Pancreas (tissue), 10 donors: ENCODE data around the gene EVI5. TPM values are rescaled to one million over a fixed set of nuclear protein-coding genes. Genes with fewer than 3 reads are reported as not detected.

Source experiments
- ATAC-seq, 4 donors: fragments of 200-7000 bp; cut with Tn5 transposase; one replicate each; pipeline versions ENCODE4 v1.8.0 to v1.9.1; 2020; ENCODE audit warnings: mild to moderate bottlenecking in 4 of 4, moderate library complexity in 4 of 4
- DNase-seq, 6 donors: peaks; one replicate each; pipeline ENCODE4 v3.0.0-alpha.2; 2020
- FAIRE-seq: peaks from 2 replicates; lab custom pipeline; 2012; peaks lifted over from hg19 to GRCh38; lab: Jason Lieb, UNC
- H3K27ac ChIP-seq, 4 donors: fragments of 200-600 bp; sonication (generic); 1 replicate in 3 of 4; 2 replicates in 1 of 4; pipeline versions ENCODE4 v1.5.0 to v1.8.0; 2020
- H3K27me3 ChIP-seq, 4 donors: fragments of 200-600 bp; one replicate each; pipeline ENCODE4 v1.8.0; 2021
- H3K36me3 ChIP-seq, 3 donors: fragments of 200-600 bp; sonication (generic) in 1 of 3; one replicate each; pipeline versions ENCODE4 v1.5.0 to v1.8.0; 2020 to 2021
- H3K4me1 ChIP-seq, 3 donors: fragments of 200-600 bp; one replicate each; pipeline ENCODE4 v1.8.0; 2021
- H3K4me3 ChIP-seq, 4 donors: fragments of 200-600 bp; sonication (generic) in 2 of 4; one replicate each; pipeline versions ENCODE4 v1.5.0 to v1.8.0; 2020 to 2021
- H3K9me3 ChIP-seq, 4 donors: fragments of 200-600 bp; one replicate each; pipeline ENCODE4 v1.8.0; 2021
- WGBS, 2 donors: extraction: QIAGEN DNeasy Blood & Tissue Kit; methylation state at CpG; one replicate each; pipeline ENCODE4 v1.1.7; 2013; 5-methylcytosine and 5-hydroxymethylcytosine counted together
- intact Hi-C, 3 donors: fragments of 100-400 bp; cut with DNase I; formaldehyde crosslinking; loops; one replicate each; pipeline versions ENCODE4 v1.11.1 to v1.14.2; 2022
- polyA plus RNA-seq, 2 donors: library from polyadenylated mRNA; stranded (reverse); fragments of 200-250 nt; gene quantifications; one replicate each; pipeline ENCODE4 v1.2.3, GENCODE V29; 2013
- total RNA-seq, 6 donors: library from RNA; stranded (reverse); fragmentation: NEBNext Ultra II Directional in 4 of 6; extraction: Animal tissue kit (Norgen Biotek cat#: 25700) in 4 of 6; gene quantifications; one replicate each; pipeline versions ENCODE4 v1.2.1 to v1.2.4, GENCODE V29; 2021 to 2023
- TF ChIP-seq, protein P1 (sequence below), 4 donors: fragments of 200-600 bp; sonication (generic) in 3 of 4; IDR thresholded peaks; one replicate each; pipeline versions ENCODE4 v1.5.0 to v1.8.0; 2021; ENCODE audit warnings: antibody characterized with exemption in 4 of 4
- donor health status: healthy with polysubstance abuse.
- donor health status: DM: no; HTN: no; CAD: no; lungs with moderate emphysema.
- donor health status: DM: no; HTN: no; CAD: no.
- donor health status: control.
- donor health status: control.
- donor health status: Bipolar disorder and iron deficiency.
- donor health status: DM: yes; HTN: yes; CAD: no.
- donor health status: DM: no; HTN: no; CAD: no.
- donor health status: DM: no; HTN: no; CAD: no.
- donor health status: DM: yes; HTN: yes; CAD: no.

The EVI5 gene
- total and polyA plus RNA-seq, 8 donors: 3.3 to 21.7 (median 12.7) TPM

GRCh38 chr1:92466683-92467352 is 318.1 kb downstream of the EVI5 start:
- Histone ChIP-seq H3K4me3 (no peak overlapping the region), H3K36me3 (no peaks in the 10 kb centered on the region), H3K27me3 (no peaks in the 10 kb centered on the region), H3K27ac (no peak overlapping the region), H3K4me1 (no peaks in the 10 kb centered on the region), H3K9me3 (no peaks in the 10 kb centered on the region)
- FAIRE-seq (no peak), ATAC-seq (no peak), DNase-seq (no peak)
- TF ChIP-seq, protein P1, sequence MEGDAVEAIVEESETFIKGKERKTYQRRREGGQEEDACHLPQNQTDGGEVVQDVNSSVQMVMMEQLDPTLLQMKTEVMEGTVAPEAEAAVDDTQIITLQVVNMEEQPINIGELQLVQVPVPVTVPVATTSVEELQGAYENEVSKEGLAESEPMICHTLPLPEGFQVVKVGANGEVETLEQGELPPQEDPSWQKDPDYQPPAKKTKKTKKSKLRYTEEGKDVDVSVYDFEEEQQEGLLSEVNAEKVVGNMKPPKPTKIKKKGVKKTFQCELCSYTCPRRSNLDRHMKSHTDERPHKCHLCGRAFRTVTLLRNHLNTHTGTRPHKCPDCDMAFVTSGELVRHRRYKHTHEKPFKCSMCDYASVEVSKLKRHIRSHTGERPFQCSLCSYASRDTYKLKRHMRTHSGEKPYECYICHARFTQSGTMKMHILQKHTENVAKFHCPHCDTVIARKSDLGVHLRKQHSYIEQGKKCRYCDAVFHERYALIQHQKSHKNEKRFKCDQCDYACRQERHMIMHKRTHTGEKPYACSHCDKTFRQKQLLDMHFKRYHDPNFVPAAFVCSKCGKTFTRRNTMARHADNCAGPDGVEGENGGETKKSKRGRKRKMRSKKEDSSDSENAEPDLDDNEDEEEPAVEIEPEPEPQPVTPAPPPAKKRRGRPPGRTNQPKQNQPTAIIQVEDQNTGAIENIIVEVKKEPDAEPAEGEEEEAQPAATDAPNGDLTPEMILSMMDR (IDR thresholded peaks at IDR 0.05): no peak
- intact Hi-C loops: no loop called here
- WGBS, 2 donors: 83 to 100% methylated on average over 1 of the region's 1 CpG

DNA sequence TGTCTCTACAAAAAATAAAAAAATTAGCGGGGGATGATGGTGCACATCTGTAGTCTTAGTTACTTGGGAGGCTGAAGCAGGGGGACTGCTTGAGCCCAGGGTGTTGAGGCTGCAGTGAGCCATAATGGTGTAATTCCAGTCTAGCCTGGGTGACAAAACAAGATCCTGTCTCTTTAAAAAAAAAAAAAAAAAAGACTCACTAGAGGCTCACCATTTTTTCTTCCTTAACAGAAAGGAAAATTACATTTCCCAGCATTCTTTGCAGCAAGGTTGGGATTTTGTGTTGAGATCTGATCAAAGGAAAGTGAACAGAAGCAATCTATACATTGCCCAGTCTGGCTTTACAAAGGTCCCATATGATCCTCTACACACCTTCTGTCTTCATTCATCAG is 319.7 kb downstream of the EVI5 start:
- FAIRE-seq (no peak), DNase-seq (no peak), ATAC-seq (no peak)
- no peak overlapping the region for H3K27ac ChIP-seq
- H3K9me3 ChIP-seq: no peaks in the 10 kb centered on the region
- WGBS, 2 donors: 100% methylated on average over 1 of the region's 1 CpG
- TF ChIP-seq, protein P1 (IDR thresholded peaks at IDR 0.05): no peak
- intact Hi-C loops: no loop called here
- no peaks in the 10 kb centered on the region for H3K27me3 ChIP-seq
- no peaks in the 10 kb centered on the region for H3K4me1 ChIP-seq
- no peaks in the 10 kb centered on the region for H3K36me3 ChIP-seq
- no peak overlapping the region for H3K4me3 ChIP-seq

DNA sequence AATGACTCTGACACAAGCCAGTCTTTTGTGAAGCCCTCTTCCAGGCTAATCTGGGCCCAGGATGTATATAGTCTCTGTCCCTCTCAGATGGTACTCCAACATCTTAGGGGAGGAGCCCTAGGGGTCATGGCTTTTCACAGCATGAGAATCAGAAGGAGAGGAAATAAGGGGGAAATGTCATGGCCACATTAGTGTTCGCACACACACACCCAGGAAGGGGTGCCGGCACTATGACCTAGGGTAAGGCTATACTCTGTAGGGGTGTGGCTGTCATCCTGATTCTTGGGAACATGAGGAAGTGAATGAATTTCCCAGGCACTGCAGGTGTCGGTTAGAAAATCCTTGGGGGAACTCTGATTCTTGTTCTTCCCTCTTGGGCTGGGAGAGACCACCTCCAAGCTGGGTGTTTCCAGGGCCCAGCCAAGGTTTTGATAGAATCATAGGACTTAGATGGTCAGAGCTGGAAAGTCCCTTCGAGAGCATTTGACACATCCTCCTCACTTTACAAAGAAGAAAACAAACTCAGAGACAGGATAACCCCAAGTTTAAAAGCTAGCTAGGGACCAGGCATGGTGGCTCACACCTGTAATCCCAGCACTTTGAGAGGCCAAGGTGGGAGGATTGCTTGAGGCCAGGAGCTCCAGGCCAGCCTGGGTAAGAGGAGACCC is 320.2 kb downstream of the EVI5 start:
- H3K36me3 ChIP-seq: no peaks in the 10 kb centered on the region
- no peaks in the 10 kb centered on the region for H3K4me1 ChIP-seq
- no peaks in the 10 kb centered on the region for H3K27me3 ChIP-seq
- WGBS, 2 donors: 93 to 95% methylated on average over 4 of the region's 4 CpGs
- intact Hi-C loops: no loop called here
- no peak for DNase-seq
- TF ChIP-seq, protein P1 (IDR thresholded peaks at IDR 0.05): no peak
- no peaks in the 10 kb centered on the region for H3K9me3 ChIP-seq
- no peak overlapping the region for H3K4me3 ChIP-seq
- no peak for ATAC-seq
- no peak overlapping the region for H3K27ac ChIP-seq
- no peak for FAIRE-seq

GRCh38 chr1:92461364-92462097 is 323.4 kb downstream of the EVI5 start:
- H3K9me3 ChIP-seq: no peaks in the 10 kb centered on the region
- ATAC-seq: peak in 1 of 4 donors; percentile 55
- 79 to 81% methylated on average over 5 of the region's 5 CpGs for WGBS, 2 donors
- FAIRE-seq: no peak
- intact Hi-C loops: no loop called here
- H3K36me3 ChIP-seq: no peaks in the 10 kb centered on the region
- H3K4me3 ChIP-seq: no peak overlapping the region
- no peaks in the 10 kb centered on the region for H3K27me3 ChIP-seq
- H3K27ac ChIP-seq: no peak overlapping the region
- TF ChIP-seq, protein P1 (IDR thresholded peaks at IDR 0.05): no peak
- DNase-seq: no peak
- no peaks in the 10 kb centered on the region for H3K4me1 ChIP-seq
